Trophoblast cell (in vitro differentiated cells and primary cell): ENCODE measurements around the gene SDHB.

Source experiments
- DNase-seq, 2 donors: peaks; one replicate each; pipeline ENCODE4 v3.0.0-alpha.2; 2016
- H2AFZ ChIP-seq: 2 replicates; pipeline ENCODE4 v1.6.1; 2013; ENCODE audit warnings: low read length, moderate library complexity, mild to moderate bottlenecking; ENCODE audit not compliant: insufficient read depth, poor library complexity
- H2AK5ac ChIP-seq: 2 replicates; pipeline ENCODE4 v1.6.1; 2013; ENCODE audit warnings: mild to moderate bottlenecking, low read length
- H2BK120ac ChIP-seq: 2 replicates; pipeline ENCODE4 v1.6.1; 2013; ENCODE audit warnings: low read length, mild to moderate bottlenecking, moderate library complexity; ENCODE audit not compliant: insufficient read depth, poor library complexity
- H2BK12ac ChIP-seq: 2 replicates; pipeline ENCODE4 v1.6.1; 2013; ENCODE audit warnings: mild to moderate bottlenecking, low read length, moderate library complexity
- H2BK5ac ChIP-seq: 2 replicates; pipeline ENCODE4 v1.6.1; 2013; ENCODE audit warnings: low read length, low read depth, moderate library complexity, mild to moderate bottlenecking; ENCODE audit not compliant: poor library complexity
- H3K14ac ChIP-seq: 2 replicates; pipeline ENCODE4 v1.6.1; 2013; ENCODE audit warnings: mild to moderate bottlenecking, low read length
- H3K18ac ChIP-seq: 2 replicates; pipeline ENCODE4 v1.6.1; 2013; ENCODE audit warnings: mild to moderate bottlenecking, low read length
- H3K23ac ChIP-seq: 2 replicates; pipeline ENCODE4 v1.6.1; 2013; ENCODE audit warnings: low read length
- H3K27ac ChIP-seq: 2 replicates; pipeline ENCODE4 v1.5.1; 2013; ENCODE audit warnings: low read depth, mild to moderate bottlenecking, inconsistent platforms, low read length, moderate library complexity
- H3K27me3 ChIP-seq: 2 replicates; pipeline ENCODE4 v1.6.1; 2013; ENCODE audit warnings: inconsistent platforms, mild to moderate bottlenecking, low read length, moderate library complexity; ENCODE audit not compliant: insufficient read depth
- H3K36me3 ChIP-seq, 2 experiments: 1 replicate in 1 of 2; 2 replicates in 1 of 2; pipeline ENCODE4 v1.6.1; 2013; ENCODE audit warnings: low read length in 2 of 2, mild to moderate bottlenecking in 2 of 2, moderate library complexity in 1 of 2; ENCODE audit not compliant: insufficient read depth in 2 of 2, control insufficient read depth in 1 of 2
- H3K4ac ChIP-seq: 2 replicates; pipeline ENCODE4 v1.6.1; 2013; ENCODE audit warnings: low read depth, mild to moderate bottlenecking, low read length, moderate library complexity
- H3K4me1 ChIP-seq, 2 experiments: 1 replicate in 1 of 2; 2 replicates in 1 of 2; pipeline ENCODE4 v1.6.1; 2013; ENCODE audit warnings: low read length in 2 of 2, mild to moderate bottlenecking in 2 of 2, moderate library complexity in 1 of 2; ENCODE audit not compliant: insufficient read depth in 2 of 2, control insufficient read depth in 1 of 2
- H3K4me2 ChIP-seq: 2 replicates; pipeline ENCODE4 v1.6.1; 2013; ENCODE audit warnings: inconsistent platforms, mild to moderate bottlenecking, low read length, moderate library complexity
- H3K4me3 ChIP-seq: 2 replicates; pipeline ENCODE4 v1.5.1; 2013; ENCODE audit warnings: mild to moderate bottlenecking, low read depth, low read length, inconsistent platforms
- H3K79me1 ChIP-seq: one replicate; pipeline ENCODE4 v1.6.1; 2013; ENCODE audit warnings: low read length
- H3K79me2 ChIP-seq: 2 replicates; pipeline ENCODE4 v1.6.1; 2013; ENCODE audit warnings: low read length, mild to moderate bottlenecking; ENCODE audit not compliant: control insufficient read depth, insufficient read depth, poor library complexity
- H3K9ac ChIP-seq: 2 replicates; pipeline ENCODE4 v1.6.1; 2013; ENCODE audit warnings: mild to moderate bottlenecking, low read length
- H3K9me3 ChIP-seq: 2 replicates; pipeline ENCODE4 v1.6.1; 2013; ENCODE audit warnings: low read depth, mild to moderate bottlenecking, control low read depth, inconsistent platforms, low read length; ENCODE audit not compliant: insufficient read depth
- H4K12ac ChIP-seq: 2 replicates; pipeline ENCODE4 v1.6.1; 2013; ENCODE audit warnings: low read depth, mild to moderate bottlenecking, low read length, moderate library complexity
- H4K8ac ChIP-seq: 2 replicates; pipeline ENCODE4 v1.6.1; 2013; ENCODE audit warnings: low read depth, mild to moderate bottlenecking, low read length, moderate library complexity
- H4K91ac ChIP-seq: one replicate; pipeline ENCODE4 v1.6.1; 2013; ENCODE audit warnings: low read depth, mild to moderate bottlenecking, low read length, moderate library complexity
- WGBS: extraction: QIAGEN DNeasy Blood & Tissue Kit; methylation state at CpG from one replicate; pipeline ENCODE4 v1.1.7; 2013; ENCODE audit warnings: missing lambda C conversion rate; ENCODE audit not compliant: insufficient read length, insufficient coverage; ENCODE audit errors: extremely low coverage; 5-methylcytosine and 5-hydroxymethylcytosine counted together

Gene SDHB

GRCh38 chr1:16993521-16994038 is 60.3 kb downstream of the SDHB start:
- H2BK12ac ChIP-seq, result no peak overlapping the region
- H3K14ac ChIP-seq, result no peak overlapping the region
- no peak overlapping the region for H2BK5ac ChIP-seq
- no peak overlapping the region for H4K8ac ChIP-seq
- no peaks in the 10 kb centered on the region for H3K79me1 ChIP-seq
- no peak overlapping the region for H3K23ac ChIP-seq
- no peak overlapping the region for H4K91ac ChIP-seq
- no peak overlapping the region for H3K4me3 ChIP-seq
- H3K4ac ChIP-seq, result no peak overlapping the region
- peaks cover 37 to 42% of the 10 kb centered on the region in 2 experiments for H3K36me3 ChIP-seq
- H3K9ac ChIP-seq, result no peak overlapping the region
- H2AFZ ChIP-seq, result no peak overlapping the region
- H3K18ac ChIP-seq, result no peak overlapping the region
- peaks cover 2% of the 10 kb centered on the region for H3K9me3 ChIP-seq
- no peaks in the 10 kb centered on the region for H3K27me3 ChIP-seq
- no peak overlapping the region for H3K4me2 ChIP-seq
- H3K27ac ChIP-seq, result no peak overlapping the region
- no peak overlapping the region for H2AK5ac ChIP-seq
- no peak overlapping the region for H4K12ac ChIP-seq
- DNase-seq, result no peak
- no peak overlapping the region for H2BK120ac ChIP-seq
- H3K4me1 ChIP-seq, result no peaks in the 10 kb centered on the region
- H3K79me2 ChIP-seq, result no peaks in the 10 kb centered on the region
- no CpG with 5 or more reads among the region's 15 CpGs for WGBS

GRCh38 chr1:16992675-16993074 is 61.2 kb downstream of the SDHB start:
- no peak overlapping the region for H3K23ac ChIP-seq
- no peak overlapping the region for H2AK5ac ChIP-seq
- H3K4ac ChIP-seq, result no peak overlapping the region
- no peak overlapping the region for H3K4me3 ChIP-seq
- WGBS, result no CpG with 5 or more reads among the region's 9 CpGs
- no peak overlapping the region for H2BK120ac ChIP-seq
- H2BK12ac ChIP-seq, result no peak overlapping the region
- H3K4me2 ChIP-seq, result no peak overlapping the region
- no peaks in the 10 kb centered on the region for H3K79me1 ChIP-seq
- no peak overlapping the region for H3K14ac ChIP-seq
- H3K9me3 ChIP-seq, result peaks cover 2% of the 10 kb centered on the region
- no peak overlapping the region for H4K8ac ChIP-seq
- no peak overlapping the region for H3K27ac ChIP-seq
- H2AFZ ChIP-seq, result no peak overlapping the region
- peaks cover 39 to 42% of the 10 kb centered on the region in 2 experiments for H3K36me3 ChIP-seq
- no peaks in the 10 kb centered on the region for H3K27me3 ChIP-seq
- no peak overlapping the region for H4K12ac ChIP-seq
- no peak overlapping the region for H3K9ac ChIP-seq
- no peak overlapping the region for H4K91ac ChIP-seq
- no peak for DNase-seq
- H3K18ac ChIP-seq, result no peak overlapping the region
- no peak overlapping the region for H2BK5ac ChIP-seq
- no peaks in the 10 kb centered on the region for H3K79me2 ChIP-seq
- no peaks in the 10 kb centered on the region for H3K4me1 ChIP-seq

GRCh38 chr1:16992102-16992501 is 61.7 kb downstream of the SDHB start:
- H2AFZ ChIP-seq, result no peak overlapping the region

GRCh38 chr1:16991571-16991970 is 62.3 kb downstream of the SDHB start:
- Histone ChIP-seq H3K4me2 (no peak overlapping the region), H4K12ac (no peak overlapping the region), H3K36me3 (peaks cover 40 to 45% of the 10 kb centered on the region in 2 experiments), H2BK120ac (no peak overlapping the region), H2BK5ac (no peak overlapping the region), H3K18ac (no peak overlapping the region), H3K9me3 (peaks cover 2% of the 10 kb centered on the region), H4K91ac (no peak overlapping the region), H4K8ac (no peak overlapping the region), H3K27me3 (no peaks in the 10 kb centered on the region), H3K4ac (no peak overlapping the region), H2AK5ac (no peak overlapping the region), H3K4me3 (peak overlapping the region; percentile 21), H3K9ac (no peak overlapping the region), H3K14ac (no peak overlapping the region), H2BK12ac (no peak overlapping the region), H2AFZ (no peak overlapping the region), H3K4me1 (no peaks in the 10 kb centered on the region), H3K23ac (no peak overlapping the region), H3K79me1 (no peaks in the 10 kb centered on the region), H3K79me2 (no peaks in the 10 kb centered on the region), H3K27ac (no peak overlapping the region)
- WGBS, result no CpG with 5 or more reads among the region's 12 CpGs
- DNase-seq, result no peak

More at GRCh38 chr1:16992102-16992501, 61.7 kb downstream of the SDHB start:
- Histone ChIP-seq H3K9ac (no peak overlapping the region), H2BK5ac (no peak overlapping the region), H3K23ac (no peak overlapping the region), H3K27ac (no peak overlapping the region), H3K27me3 (no peaks in the 10 kb centered on the region), H2BK12ac (no peak overlapping the region), H4K12ac (no peak overlapping the region), H4K8ac (no peak overlapping the region), H3K4ac (no peak overlapping the region), H3K79me1 (no peaks in the 10 kb centered on the region), H2BK120ac (no peak overlapping the region), H3K4me3 (peak overlapping the region; percentile 21), H3K4me2 (no peak overlapping the region), H4K91ac (no peak overlapping the region), H3K4me1 (no peaks in the 10 kb centered on the region), H3K18ac (no peak overlapping the region), H2AK5ac (no peak overlapping the region), H3K14ac (no peak overlapping the region), H3K36me3 (peaks cover 44 to 46% of the 10 kb centered on the region in 2 experiments), H3K79me2 (no peaks in the 10 kb centered on the region), H3K9me3 (peaks cover 2% of the 10 kb centered on the region)
- no CpG with 5 or more reads among the region's 12 CpGs for WGBS
- no peak for DNase-seq
